Effector memory CD4-positive, alpha-beta T cell (primary cell): ENCODE results near the gene GCLM.

Experiments used
- DNase-seq, 3 donors: peaks; one replicate each; pipeline ENCODE4 v3.0.0-alpha.2; 2020
- H3K27ac ChIP-seq: 2 replicates; pipeline ENCODE4 v1.7.0; 2013; ENCODE audit warnings: mild to moderate bottlenecking, low read length, moderate library complexity; ENCODE audit not compliant: insufficient read depth, poor library complexity, severe bottlenecking
- H3K27me3 ChIP-seq: replicated peaks from 2 replicates; pipeline ENCODE4 v1.7.0; 2013; ENCODE audit warnings: mild to moderate bottlenecking, low read length; ENCODE audit not compliant: insufficient read depth, control insufficient read depth, poor library complexity, severe bottlenecking
- H3K36me3 ChIP-seq: 2 replicates; pipeline ENCODE4 v1.7.0; 2013; ENCODE audit warnings: mild to moderate bottlenecking, low read length, moderate library complexity; ENCODE audit not compliant: control insufficient read depth, insufficient read depth
- H3K4me1 ChIP-seq: 2 replicates; pipeline ENCODE4 v1.7.0; 2013; ENCODE audit warnings: low read length, mild to moderate bottlenecking; ENCODE audit not compliant: control insufficient read depth, insufficient read depth, poor library complexity, severe bottlenecking
- H3K4me3 ChIP-seq: 2 replicates; pipeline ENCODE4 v1.7.0; 2013; ENCODE audit warnings: low read length, low read depth, mild to moderate bottlenecking; ENCODE audit not compliant: insufficient read depth, poor library complexity, severe bottlenecking
- H3K9me3 ChIP-seq: 2 replicates; pipeline ENCODE4 v1.7.0; 2013; ENCODE audit warnings: mild to moderate bottlenecking, low read length, moderate library complexity; ENCODE audit not compliant: control insufficient read depth

Gene GCLM

DNA sequence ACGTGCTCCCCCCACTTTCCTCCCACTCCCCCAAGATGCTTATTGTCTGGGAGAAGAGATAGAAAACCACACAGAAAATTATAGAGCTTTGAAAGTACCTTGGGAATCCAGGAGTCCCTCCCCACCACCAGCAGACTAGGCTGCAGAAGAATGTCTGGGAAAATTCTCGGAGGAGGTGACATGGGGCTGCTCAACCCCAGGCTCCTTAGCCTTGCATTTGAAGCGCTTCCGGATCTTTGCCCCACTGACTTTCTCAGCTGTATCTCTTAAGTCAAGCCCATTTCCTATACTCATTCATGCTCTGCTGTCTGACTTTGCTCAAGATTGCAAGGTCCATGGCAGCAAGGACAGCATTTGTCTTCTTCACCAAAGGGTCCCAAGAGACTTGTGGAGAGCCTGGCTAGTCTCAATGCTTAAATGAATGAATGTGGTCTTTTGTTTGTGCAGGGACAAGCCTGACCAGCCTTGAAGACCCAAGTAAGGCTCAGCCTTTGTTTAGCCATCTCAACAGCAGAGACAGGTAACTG, 68.2 kb downstream of the GCLM start:
- Histone ChIP-seq H3K4me1 (peaks cover 6% of the 10 kb centered on the region), H3K4me3 (no peak overlapping the region), H3K36me3 (no peaks in the 10 kb centered on the region), H3K27ac (no peak overlapping the region), H3K27me3 (no peaks in the 10 kb centered on the region), H3K9me3 (no peaks in the 10 kb centered on the region)
- no peak for DNase-seq

DNA sequence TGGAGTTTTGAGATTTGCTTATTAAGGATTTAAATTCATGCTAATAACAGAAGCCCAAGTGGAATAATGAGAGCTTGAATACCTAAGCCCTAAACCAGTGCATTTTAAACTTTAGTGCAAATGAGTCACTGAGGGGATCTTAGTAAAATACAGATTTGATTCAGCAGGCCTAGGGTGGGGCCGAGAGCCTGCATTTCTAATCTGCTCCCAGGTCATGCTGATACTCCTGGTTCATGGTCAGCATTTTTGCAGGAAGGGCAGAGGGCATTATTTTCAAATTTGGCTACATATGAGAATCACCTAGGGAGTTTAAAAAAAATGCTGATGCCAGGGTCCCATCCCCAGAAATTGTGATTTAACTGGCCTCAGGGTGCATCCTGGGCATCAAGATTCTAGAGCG, 69.5 kb downstream of the GCLM start:
- Histone ChIP-seq H3K27me3 (no peaks in the 10 kb centered on the region), H3K36me3 (no peaks in the 10 kb centered on the region), H3K4me1 (no peaks in the 10 kb centered on the region), H3K4me3 (no peak overlapping the region), H3K9me3 (no peaks in the 10 kb centered on the region), H3K27ac (no peak overlapping the region)
- no peak for DNase-seq

DNA sequence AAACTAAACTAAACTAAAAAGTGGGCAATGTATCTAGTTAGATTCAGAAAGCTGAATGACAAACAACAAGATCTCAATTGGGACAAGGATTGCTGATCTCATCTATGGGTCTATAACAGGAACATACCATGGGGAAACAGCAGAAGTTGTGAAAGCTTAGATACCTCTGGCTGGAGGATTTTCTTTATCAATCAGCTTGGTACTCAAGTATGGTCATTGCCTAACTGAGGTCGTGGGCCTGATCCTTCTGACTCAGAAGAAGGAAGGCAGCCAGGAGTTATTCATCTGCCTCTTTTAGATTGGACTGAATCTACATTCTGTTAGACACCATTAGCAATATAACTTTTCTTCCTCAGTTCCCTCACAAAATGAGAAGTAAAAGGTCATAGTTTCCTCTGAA, 69.9 kb downstream of the GCLM start:
- Histone ChIP-seq H3K27me3 (no peaks in the 10 kb centered on the region), H3K4me3 (no peak overlapping the region), H3K4me1 (no peaks in the 10 kb centered on the region), H3K36me3 (no peaks in the 10 kb centered on the region), H3K27ac (no peak overlapping the region), H3K9me3 (no peaks in the 10 kb centered on the region)
- no peak for DNase-seq

DNA sequence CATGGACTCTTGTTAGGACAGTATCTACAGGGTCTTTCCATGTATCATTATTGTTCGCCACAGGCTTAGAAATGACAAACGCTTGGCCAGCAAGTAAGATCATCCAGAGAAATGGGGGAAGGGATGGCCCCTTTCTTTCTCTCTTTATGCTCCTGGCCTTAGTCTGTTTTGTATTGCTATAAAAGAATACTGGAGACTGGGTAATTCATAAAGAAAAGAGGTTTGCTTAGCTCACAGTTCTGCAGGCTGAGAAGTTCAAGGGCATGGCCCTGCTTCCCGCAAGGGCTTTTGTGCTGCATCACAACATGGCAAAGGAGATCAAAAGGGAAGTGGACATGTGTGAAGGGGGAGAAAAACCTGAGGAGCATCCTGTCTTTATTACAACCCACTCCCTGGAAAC, 71.3 kb downstream of the GCLM start:
- Histone ChIP-seq H3K27me3 (no peaks in the 10 kb centered on the region), H3K27ac (no peak overlapping the region), H3K4me1 (no peaks in the 10 kb centered on the region), H3K9me3 (no peaks in the 10 kb centered on the region), H3K4me3 (no peak overlapping the region), H3K36me3 (no peaks in the 10 kb centered on the region)
- no peak for DNase-seq
